Midbrain (tissue), 1 donor: ENCODE results near the gene LRGUK.

ENCODE experiments used
- DNase-seq: peaks from one replicate; lab custom pipeline; 2025; lab: John Stamatoyannopoulos, UW

LRGUK gene

DNA sequence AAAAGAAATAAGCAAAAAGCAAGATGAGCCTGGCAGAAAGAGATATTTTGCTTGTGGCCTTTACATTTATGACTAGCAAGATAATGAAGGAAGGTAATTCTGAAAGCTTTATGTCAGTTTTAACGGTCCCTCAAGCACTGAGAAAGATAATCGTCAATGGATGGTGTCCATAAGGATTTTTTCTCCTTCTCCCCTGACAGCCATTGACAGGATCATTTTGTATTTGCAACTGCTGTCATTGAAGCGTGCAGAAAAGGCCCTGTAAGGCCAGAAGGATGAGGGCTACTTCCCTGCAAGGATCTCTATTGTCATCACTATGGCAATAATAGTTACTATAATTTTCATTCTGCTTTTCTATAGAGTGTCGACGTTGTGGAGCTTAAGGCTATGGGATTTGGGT lies 994 bp upstream of the LRGUK start:
- DNase-seq: no peak

DNA sequence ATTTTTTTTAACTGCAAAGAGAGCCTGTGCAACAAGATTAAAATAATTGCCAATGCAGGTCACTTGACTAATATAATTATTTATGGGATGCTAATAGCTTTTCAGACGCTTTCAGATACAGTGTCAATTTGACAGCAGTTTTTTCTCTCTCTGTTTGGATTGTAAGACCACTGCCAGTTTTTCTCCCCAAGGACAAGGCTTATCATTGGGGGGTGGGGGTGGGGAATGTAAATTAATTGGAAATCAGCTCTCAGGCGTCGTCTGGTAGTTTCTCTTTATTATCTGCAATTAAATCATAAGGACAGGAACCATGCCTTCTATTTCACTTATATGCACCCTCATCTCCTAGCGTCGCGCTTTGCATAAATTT lies 559 bp upstream of the LRGUK start:
- no peak for DNase-seq

DNA sequence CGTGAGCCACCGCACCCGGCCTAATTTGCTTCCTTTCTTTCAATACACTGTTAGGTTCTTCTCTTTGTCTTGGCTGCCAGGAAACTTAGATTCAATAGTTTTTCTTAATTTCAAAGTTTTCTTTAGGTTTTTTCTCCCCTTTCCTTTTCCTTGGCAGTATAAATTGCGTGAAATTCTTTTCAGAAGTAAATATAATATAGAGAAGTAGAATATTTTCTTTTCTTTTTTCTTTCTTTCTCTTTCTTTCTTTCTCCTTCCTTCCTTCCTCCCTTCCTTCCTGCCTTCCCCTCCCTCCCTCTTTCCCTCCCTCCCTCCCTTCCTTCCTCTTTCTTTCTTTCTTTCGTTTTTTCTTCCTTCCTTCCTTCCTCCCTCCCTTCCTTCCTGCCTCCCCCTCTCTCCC lies 1.7 kb downstream of the LRGUK start:
- DNase-seq: no peak

- DNase-seq: no peak
Measured at GRCh38 chr7:134129856-134130523, 2.9 kb downstream of the LRGUK start.

DNA sequence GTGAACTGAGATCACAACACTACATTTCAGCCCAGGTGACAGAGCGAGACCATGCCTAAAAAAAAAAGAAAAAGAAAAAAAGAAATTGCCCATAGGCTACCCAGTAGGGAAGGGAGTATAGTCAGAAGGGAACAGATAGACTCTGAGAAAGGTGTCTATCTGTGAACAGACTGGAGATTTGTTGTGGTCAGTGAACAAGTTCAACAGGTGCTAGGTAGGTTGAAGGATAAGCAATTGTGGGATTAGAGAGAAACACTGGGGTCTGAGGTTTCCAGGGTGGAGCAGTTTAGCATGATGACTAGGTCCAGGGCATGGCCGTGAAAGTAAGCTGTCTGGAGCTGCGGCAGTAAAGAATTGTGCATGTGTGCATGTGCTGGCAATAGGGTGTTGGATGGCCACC lies 6.9 kb downstream of the LRGUK start:
- no peak for DNase-seq

DNA sequence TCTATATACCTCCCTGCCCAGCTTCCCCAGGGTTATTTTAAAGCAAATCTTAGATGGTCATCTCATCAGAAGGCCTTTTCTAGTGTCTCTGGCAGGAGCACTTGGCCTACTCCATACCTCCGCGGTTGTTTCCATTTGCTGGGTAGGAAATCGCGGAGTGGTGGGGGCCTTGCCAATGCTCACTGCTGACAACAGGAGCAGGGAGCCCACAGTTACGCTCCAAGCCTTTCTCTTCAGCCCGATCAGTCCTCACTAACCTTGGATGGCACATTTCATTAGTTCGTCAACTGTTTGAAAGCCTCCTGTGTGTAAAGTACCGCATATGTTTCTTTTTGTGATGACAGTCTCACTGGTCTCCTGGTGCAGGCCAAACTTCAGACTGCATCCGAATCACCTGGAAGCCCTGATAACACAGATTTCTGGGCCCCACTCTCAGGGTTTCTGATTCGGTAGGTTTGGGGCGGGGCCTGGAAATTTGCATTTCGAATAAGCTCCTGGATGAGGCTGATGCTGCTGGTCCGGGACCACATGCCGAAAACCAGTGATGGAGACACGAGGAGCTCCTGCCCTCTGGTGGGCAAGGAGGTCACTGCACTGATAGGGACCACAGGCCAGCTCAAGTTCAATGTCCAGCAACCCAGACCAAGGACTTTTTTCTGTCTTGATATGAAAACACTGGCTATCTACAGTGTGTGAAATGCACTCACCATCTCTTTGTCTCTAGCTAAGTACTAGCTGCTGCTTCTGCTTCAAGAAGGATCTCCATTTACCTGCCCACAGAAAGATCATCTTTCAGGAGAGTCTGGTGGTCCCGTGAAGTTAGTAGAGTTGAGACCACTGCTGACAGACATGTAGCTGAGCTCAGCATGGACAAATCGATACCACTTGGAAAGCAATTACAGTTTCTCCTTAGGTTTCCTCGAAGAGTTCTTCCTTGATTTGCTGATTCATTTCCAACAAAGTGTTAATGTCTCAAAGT lies 14.0 kb downstream of the LRGUK start:
- DNase-seq: peak; percentile 75

DNA sequence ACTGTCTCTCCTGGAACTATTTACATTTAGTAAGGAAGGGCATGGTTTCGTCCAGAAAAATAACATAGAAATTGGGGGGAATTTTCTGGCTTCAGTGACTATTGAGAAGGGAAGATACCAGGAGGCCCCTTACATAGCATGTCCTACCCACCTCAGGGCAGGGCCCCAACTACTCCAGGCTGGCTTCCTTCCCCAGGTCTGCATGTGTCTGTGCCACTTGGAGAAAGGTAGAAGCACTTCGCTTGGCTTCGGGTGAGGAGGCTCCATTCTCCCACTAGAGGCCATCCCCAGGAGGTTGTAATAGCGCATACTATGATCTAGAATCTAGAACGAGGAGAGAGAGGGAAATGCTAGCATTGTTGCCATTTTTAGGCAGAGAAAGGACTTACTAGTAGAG lies 14.7 kb downstream of the LRGUK start:
- no peak for DNase-seq

DNA sequence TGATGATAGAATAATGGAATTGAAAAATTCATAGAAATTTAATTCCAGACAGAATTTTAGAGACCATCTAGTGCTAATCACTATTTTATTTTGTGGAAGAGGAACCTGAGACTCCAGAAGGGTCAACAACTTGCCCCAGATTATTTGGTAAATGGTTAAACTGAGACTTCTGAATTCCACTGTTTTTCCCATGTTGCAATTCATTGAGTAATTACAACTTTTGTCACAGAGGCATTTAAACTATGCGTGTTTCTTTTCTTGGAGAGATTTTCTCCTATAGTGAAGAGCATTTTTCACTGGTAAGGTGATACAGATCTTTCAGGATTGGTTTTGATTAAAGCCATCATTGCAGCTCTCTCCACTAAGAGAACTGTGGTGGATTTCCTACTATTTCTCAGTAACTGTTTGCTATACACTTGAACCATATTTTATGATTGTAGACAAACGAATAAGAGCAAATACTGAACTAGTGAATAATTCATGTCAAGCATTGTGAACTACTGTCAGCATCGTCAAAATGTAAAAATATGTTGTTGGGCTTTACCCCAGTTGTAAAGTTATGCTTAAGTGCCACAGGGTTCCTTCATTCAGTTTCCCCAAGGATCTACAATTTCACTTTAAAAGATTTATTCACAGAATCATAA lies 26.5 kb downstream of the LRGUK start:
- no peak for DNase-seq

GRCh38 chr7:134154581-134155130 lies 27.5 kb downstream of the LRGUK start:
- no peak for DNase-seq

GRCh38 chr7:134155206-134155605 lies 28.1 kb downstream of the LRGUK start:
- DNase-seq: no peak

DNA sequence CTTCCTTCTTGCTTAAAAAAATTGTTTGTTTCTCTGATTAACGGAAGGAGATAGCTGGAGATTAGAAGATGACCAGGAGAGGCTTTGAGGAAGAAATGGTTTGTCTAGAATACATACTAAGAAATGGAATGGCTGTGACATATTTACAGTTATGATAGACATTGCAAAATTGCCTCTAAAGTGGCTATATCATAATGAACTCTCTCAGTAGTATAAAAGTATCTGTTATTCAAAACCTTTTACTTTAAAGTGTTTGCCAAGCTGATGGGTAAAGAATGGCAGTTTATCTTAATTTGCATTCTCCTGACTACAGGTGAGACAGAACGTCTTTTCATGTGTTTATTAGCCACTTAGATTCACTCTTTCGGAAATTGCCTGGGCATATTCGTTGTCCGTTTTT lies 28.7 kb downstream of the LRGUK start:
- no peak for DNase-seq

DNA sequence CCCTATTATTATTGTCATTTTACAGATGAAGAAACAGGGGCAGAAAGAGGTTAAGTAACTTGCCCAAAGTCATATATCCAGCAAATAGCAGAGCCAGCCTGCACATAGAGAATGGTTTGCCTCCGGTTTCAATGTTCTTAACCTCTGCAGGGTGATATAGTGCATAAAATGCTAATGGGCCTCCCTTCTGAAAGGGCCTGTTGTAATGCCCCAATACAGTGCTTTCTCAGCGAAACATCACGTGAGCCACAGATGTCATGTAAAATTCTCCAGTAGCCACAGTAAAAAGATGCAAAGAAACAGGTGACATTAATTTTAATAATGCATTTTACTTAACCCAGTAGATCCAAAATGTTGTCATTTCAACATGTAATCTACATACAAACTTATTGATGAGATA lies 38.1 kb downstream of the LRGUK start:
- DNase-seq: peak; percentile 46

DNA sequence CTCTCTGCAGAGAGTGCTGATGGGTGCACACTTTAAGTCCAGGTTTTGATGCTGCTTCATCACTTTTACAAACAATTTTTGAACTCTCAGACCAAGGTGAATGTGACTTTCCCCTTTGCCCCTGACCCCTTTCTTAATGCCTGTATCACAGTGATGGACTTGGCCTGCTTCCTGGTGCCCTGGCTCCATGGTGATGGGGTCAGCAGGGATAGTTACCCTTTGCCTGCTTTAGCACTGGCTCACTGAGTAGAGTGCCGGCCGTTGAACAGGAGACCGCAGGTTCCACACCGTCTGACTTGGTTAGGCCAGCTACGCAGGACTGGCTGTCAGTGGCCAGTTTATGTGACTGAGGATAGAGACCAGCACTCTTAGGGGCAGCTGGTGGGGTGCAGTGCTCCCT lies 40.1 kb downstream of the LRGUK start:
- no peak for DNase-seq

- DNase-seq: no peak
Measured at GRCh38 chr7:134167841-134168240, 40.7 kb downstream of the LRGUK start.

GRCh38 chr7:134174795-134175261 lies 47.7 kb downstream of the LRGUK start:
- DNase-seq: no peak

- no peak for DNase-seq
Measured at GRCh38 chr7:134175334-134176036, 48.3 kb downstream of the LRGUK start.

DNA sequence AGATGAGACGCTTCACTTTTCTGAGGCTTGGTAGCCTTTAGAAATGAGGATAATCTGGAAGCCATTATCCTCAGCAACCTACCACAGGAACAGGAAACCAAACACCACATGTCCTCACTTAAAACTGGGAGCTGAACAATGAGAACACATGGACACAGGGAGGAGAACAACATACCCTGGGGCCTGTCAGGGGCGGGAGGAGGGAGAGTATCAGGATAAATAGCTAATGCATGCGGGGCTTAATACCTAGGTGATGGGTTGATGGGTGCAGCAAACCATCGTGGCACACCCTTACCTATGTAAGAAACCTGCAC lies 48.9 kb downstream of the LRGUK start:
- no peak for DNase-seq

DNA sequence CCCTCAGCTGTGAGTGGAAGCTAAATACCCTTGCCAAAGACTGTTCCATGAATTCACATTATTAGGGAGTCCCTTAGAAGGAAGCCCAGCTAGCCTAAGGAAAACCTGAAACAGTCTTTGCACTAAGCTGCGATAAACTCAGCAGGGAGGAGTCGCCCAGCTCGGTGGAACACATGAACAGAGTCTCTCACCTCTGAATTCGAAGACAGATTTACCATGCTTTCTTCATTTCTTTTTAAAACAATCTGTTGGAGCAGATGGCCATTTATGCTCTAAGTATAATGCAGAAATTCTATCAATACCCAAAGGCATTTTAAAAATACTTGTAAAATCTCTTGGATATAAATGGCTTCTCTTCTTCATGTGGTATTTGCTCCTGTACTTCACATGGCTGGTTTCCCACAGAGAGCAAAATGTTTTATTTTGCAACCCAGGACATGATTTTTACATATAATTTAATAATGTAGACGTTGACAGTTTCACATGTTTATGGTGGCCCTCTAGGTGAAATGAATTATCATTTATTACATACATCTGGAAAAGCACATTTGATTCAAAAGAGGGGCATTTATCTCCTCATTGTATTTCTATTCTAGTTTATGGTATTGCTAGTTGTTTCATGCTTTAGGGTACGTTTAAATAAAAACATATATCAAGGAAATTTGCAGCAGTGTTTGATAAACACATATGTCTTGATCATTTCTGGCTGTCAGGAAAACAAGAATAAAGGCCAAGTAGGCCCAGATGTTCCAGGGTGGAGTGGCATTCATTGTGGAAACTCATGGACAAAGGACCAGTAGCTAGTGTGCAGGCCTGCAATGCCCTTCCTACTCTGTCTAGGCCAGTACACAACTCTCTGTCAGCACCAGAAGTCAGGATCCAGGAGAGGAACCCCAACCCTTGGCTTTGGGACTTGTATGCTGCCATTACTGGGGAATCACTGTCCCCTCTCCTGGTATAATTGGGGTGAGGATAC lies 52.2 kb downstream of the LRGUK start:
- DNase-seq: no peak

DNA sequence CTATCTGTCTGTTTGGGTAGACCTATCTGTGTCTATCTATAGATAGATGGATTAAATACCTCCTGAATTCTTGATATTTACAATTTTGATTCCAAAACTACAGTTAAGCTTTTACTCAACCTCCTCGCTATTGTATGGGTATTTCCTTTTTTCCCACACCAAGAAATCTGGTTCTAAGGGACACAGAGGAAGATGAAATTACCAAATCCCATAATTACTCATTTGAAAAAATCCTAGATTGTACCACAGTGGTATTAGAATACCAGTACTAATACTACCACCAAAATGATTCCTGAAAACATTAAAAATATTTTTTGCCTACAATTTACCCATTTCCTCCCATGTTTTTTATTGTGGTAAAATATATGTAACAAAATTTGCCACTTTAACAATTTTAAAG lies 53.2 kb downstream of the LRGUK start:
- DNase-seq: no peak

GRCh38 chr7:134182078-134182477 lies 54.9 kb downstream of the LRGUK start:
- DNase-seq: no peak

GRCh38 chr7:134184767-134185166 lies 57.6 kb downstream of the LRGUK start:
- no peak for DNase-seq
